HG03175 (cell line): ENCODE results near the gene OLIG2.

Source experiments
- ATAC-seq: cut with Tn5 transposase; IDR thresholded peaks from one replicate; pipeline ENCODE4 v1.9.1; 2021; ENCODE audit warnings: mild to moderate bottlenecking, moderate library complexity; ENCODE audit not compliant: unreplicated experiment

OLIG2 gene

GRCh38 chr21:33063907-33064622 is 38.3 kb downstream of the OLIG2 start:
- ATAC-seq, result no peak

GRCh38 chr21:33064623-33065390 is 39.1 kb downstream of the OLIG2 start:
- no peak for ATAC-seq

GRCh38 chr21:33067043-33067442 is 41.3 kb downstream of the OLIG2 start:
- ATAC-seq, result no peak

- ATAC-seq, result no peak
Observed at GRCh38 chr21:33067457-33067856, 41.7 kb downstream of the OLIG2 start.

GRCh38 chr21:33069243-33069642 is 43.5 kb downstream of the OLIG2 start:
- no peak for ATAC-seq

- no peak for ATAC-seq
Observed at GRCh38 chr21:33069645-33069993, 43.9 kb downstream of the OLIG2 start.

GRCh38 chr21:33069994-33070743 is 44.4 kb downstream of the OLIG2 start, which contains the start of gene OLIG1:
TSS of gene OLIG1 (plus strand) at chr21:33070141. CDS start at chr21:33070247, 106 bp downstream.
- ATAC-seq, result no peak

GRCh38 chr21:33070744-33070997 is 44.9 kb downstream of the OLIG2 start:
- no peak for ATAC-seq

- ATAC-seq, result no peak
Observed at GRCh38 chr21:33070998-33071769, 45.4 kb downstream of the OLIG2 start.

GRCh38 chr21:33071770-33072306 is 46.1 kb downstream of the OLIG2 start:
- no peak for ATAC-seq

- no peak for ATAC-seq
Observed at GRCh38 chr21:33073636-33074035, 47.9 kb downstream of the OLIG2 start.

- ATAC-seq, result no peak
Observed at GRCh38 chr21:33075128-33075527, 49.4 kb downstream of the OLIG2 start.

- ATAC-seq, result no peak
Observed at GRCh38 chr21:33075596-33076195, 50.0 kb downstream of the OLIG2 start.

GRCh38 chr21:33076600-33077329 is 51.0 kb downstream of the OLIG2 start:
- no peak for ATAC-seq
